GM12891 (cell line): ENCODE results near the gene DENND1A.

Experiments
- POLR2A ChIP-seq: IDR thresholded peaks from 2 replicates; pipeline ENCODE4 v1.6.1; 2011; ENCODE audit warnings: low read depth, low read length, control low read depth
- POLR2AphosphoS5 ChIP-seq: IDR thresholded peaks from 2 replicates; pipeline ENCODE4 v1.6.1; 2011; ENCODE audit warnings: low read depth, low read length, control low read depth
- POU2F2 ChIP-seq: IDR thresholded peaks from 2 replicates; pipeline ENCODE4 v1.6.1; 2011; ENCODE audit warnings: low read depth, mild to moderate bottlenecking, control low read depth, low read length, moderate library complexity
- SPI1 ChIP-seq: IDR thresholded peaks from 2 replicates; pipeline ENCODE4 v1.6.1; 2011; ENCODE audit warnings: low read depth, low read length, control low read depth
- TAF1 ChIP-seq: IDR thresholded peaks from 2 replicates; pipeline ENCODE4 v1.6.1; 2011; ENCODE audit warnings: low read depth, low read length, control low read depth

DNA sequence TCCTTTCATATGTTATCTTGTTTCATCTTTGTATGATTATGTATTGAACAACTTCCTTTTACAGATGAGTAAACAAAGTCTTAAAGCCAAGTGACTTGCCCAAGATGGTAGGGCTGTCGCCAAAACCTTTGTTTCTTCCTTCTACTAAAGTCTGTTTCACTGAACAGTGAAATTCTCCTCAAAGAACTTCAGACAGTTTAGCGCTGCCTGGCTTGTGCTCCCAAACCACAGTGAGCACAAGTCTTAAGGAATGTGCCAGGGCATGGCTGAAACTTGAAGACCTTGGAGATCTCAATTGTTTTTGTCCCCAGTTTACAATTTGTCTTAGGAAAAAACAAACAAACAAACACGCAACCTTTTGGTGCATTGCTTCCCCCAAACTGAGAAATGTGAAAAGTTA lies 300.4 kb downstream of the DENND1A start:
- TF ChIP-seq POLR2A (no peak), POLR2AphosphoS5 (no peak), TAF1 (no peak), SPI1 (no peak), POU2F2 (no peak)
